ENCODE measurements around the gene ALDH1L2.

DNA sequence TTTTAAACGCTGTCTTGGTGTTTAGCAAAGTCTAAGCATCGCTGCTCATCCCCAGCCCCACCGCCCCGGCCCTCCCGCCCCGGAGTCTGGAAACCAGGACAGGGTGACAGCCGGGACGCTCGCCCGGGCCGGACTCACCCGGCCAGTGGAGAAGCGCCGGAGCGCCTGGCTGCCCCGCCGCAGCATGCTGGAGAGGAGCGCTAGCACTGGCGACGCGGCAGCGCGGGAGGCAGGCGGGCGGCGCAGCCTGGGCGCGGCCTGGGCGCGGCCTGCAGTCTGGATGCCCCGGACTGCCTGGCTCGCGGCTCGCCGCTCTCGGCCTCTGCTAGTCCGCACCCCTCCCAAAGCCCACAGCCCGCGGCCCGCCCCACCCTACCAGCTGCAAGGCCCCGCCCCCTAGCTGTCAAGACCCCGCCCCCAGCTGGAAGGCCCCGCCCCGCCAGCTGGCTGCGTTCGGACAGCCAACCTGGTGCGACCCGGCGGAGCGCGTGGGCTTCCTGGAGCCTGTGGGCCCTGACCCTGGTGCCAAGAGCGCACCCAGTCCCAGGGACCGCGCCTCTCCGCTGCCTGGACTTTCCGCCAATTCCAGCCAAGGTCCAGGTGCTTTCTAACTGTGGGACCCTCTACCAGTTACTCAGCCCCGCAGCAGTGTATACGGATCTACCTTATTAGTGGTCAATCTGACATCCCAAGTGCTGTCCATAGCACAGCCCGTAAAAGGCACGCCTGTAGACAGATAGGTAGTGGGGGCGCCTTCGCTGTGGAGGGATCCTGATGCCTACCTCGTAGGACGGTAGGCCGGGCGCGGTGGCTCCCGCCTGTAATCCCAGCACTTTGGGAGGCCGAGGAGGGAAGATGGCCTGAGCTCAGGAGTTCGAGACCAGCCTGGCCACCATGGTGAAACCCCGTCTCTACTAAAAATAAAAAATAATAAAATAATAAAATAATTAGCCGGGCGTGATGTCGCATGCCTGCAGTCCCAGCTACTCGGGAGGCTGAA is at the start of gene ALDH1L2:
- TF ChIP-seq POLR2A (IDR thresholded peaks at IDR 0.05): no peak
- TF ChIP-seq, protein P1, sequence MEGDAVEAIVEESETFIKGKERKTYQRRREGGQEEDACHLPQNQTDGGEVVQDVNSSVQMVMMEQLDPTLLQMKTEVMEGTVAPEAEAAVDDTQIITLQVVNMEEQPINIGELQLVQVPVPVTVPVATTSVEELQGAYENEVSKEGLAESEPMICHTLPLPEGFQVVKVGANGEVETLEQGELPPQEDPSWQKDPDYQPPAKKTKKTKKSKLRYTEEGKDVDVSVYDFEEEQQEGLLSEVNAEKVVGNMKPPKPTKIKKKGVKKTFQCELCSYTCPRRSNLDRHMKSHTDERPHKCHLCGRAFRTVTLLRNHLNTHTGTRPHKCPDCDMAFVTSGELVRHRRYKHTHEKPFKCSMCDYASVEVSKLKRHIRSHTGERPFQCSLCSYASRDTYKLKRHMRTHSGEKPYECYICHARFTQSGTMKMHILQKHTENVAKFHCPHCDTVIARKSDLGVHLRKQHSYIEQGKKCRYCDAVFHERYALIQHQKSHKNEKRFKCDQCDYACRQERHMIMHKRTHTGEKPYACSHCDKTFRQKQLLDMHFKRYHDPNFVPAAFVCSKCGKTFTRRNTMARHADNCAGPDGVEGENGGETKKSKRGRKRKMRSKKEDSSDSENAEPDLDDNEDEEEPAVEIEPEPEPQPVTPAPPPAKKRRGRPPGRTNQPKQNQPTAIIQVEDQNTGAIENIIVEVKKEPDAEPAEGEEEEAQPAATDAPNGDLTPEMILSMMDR (IDR thresholded peaks at IDR 0.05): no peak
